ENCODE measurements around the gene GNB1L.

GNB1L gene

GRCh38 chr22:19745155-19746101, 109.2 kb downstream of the GNB1L start:
- no peak for DNase-seq

- DNase-seq, result no peak
These were observed 110.2 kb downstream of the GNB1L start for GRCh38 chr22:19744350-19745006.

GRCh38 chr22:19743651-19744050, 111.0 kb downstream of the GNB1L start:
- no peak for DNase-seq

- no peak for DNase-seq
These were observed 111.6 kb downstream of the GNB1L start for GRCh38 chr22:19743081-19743480.

- DNase-seq, result no peak
These were observed 112.3 kb downstream of the GNB1L start for GRCh38 chr22:19742160-19743066.

- DNase-seq, result no peak
These were observed 113.6 kb downstream of the GNB1L start for GRCh38 chr22:19741053-19741452.

- DNase-seq, result no peak
These were observed 114.1 kb downstream of the GNB1L start for GRCh38 chr22:19740586-19740985.

- DNase-seq, result no peak
These were observed 114.7 kb downstream of the GNB1L start for GRCh38 chr22:19739911-19740449.

- no peak for DNase-seq
These were observed 115.2 kb downstream of the GNB1L start for GRCh38 chr22:19739448-19739895.

GRCh38 chr22:19738664-19739447, 115.8 kb downstream of the GNB1L start:
- no peak for DNase-seq

GRCh38 chr22:19737846-19738663, 116.6 kb downstream of the GNB1L start:
- no peak for DNase-seq

- DNase-seq, result no peak
These were observed 118.8 kb downstream of the GNB1L start for GRCh38 chr22:19735665-19736510.

GRCh38 chr22:19734837-19735382, 119.8 kb downstream of the GNB1L start:
- DNase-seq, result no peak

GRCh38 chr22:19734163-19734562, 120.5 kb downstream of the GNB1L start:
- DNase-seq, result no peak

- no peak for DNase-seq
These were observed 120.9 kb downstream of the GNB1L start for GRCh38 chr22:19733755-19734154.

All from GDM1 (cell line).